GM12872 (cell line): Measurements from ENCODE around the gene UGP2.

Source experiments
- CTCF ChIP-seq: IDR thresholded peaks from 3 replicates; pipeline ENCODE4 v1.5.1; 2011; ENCODE audit warnings: low read depth, mild to moderate bottlenecking, low read length, moderate library complexity; ENCODE audit not compliant: insufficient read depth

The UGP2 gene

GRCh38 chr2:63914311-63914710 lies 72.6 kb downstream of the UGP2 start:
- TF ChIP-seq CTCF: no peak

GRCh38 chr2:63926815-63927214 lies 85.1 kb downstream of the UGP2 start:
- no peak for TF ChIP-seq CTCF
